H1 (cell line): ENCODE results near the gene LLGL2. TPM values are rescaled to one million over a fixed set of nuclear protein-coding genes. Genes with fewer than 3 reads are reported as not detected.
A peak's percentile ranks its signal among the peaks of the same experiment; 100 is the strongest.

Experiments used
- CTCF ChIA-PET: fragments of 300-600 bp; sonication (Branson Sonifier 250); formaldehyde crosslinking; loops from one replicate; lab custom pipeline; 2021; ENCODE audit not compliant: partially characterized antibody; lab: Charles Lee
- POLR2A ChIA-PET: fragments of 300-600 bp; sonication (Branson Sonifier 250); formaldehyde crosslinking; loops from one replicate; lab custom pipeline; 2021; ENCODE audit warnings: inconsistent platforms; ENCODE audit not compliant: partially characterized antibody; lab: Charles Lee
- DNase-seq, 2 experiments: peaks; one replicate each; pipeline versions ENCODE4 v3.0.0 to v3.0.0-alpha.2; 2010 to 2022; ENCODE audit warnings: low spot score in 2 of 2, low read depth in 1 of 2, mixed read lengths in 1 of 2
- FAIRE-seq: peaks from 2 replicates; lab custom pipeline; 2011; peaks lifted over from hg19 to GRCh38; lab: Jason Lieb, UNC
- H2AFZ ChIP-seq: 2 replicates; pipeline ENCODE4 v1.8.1; 2012; ENCODE audit warnings: low read length, inconsistent platforms
- H2AK5ac ChIP-seq: 2 replicates; pipeline ENCODE4 v1.6.1; 2013; ENCODE audit warnings: low read depth, low read length
- H2BK120ac ChIP-seq: replicated peaks from 2 replicates; pipeline ENCODE3; 2013; ENCODE audit warnings: low read depth, low read length, inconsistent platforms
- H2BK12ac ChIP-seq: 2 replicates; pipeline ENCODE4 v1.6.1; 2013; ENCODE audit warnings: low read depth, low read length
- H2BK15ac ChIP-seq: 2 replicates; pipeline ENCODE4 v1.6.1; 2013; ENCODE audit warnings: low read length
- H2BK20ac ChIP-seq: 2 replicates; pipeline ENCODE4 v1.6.1; 2013; ENCODE audit warnings: low read length
- H2BK5ac ChIP-seq: 2 replicates; pipeline ENCODE4 v1.6.1; 2013; ENCODE audit warnings: low read depth, low read length
- H3K14ac ChIP-seq: 2 replicates; pipeline ENCODE4 v1.6.1; 2013; ENCODE audit warnings: inconsistent platforms; ENCODE audit not compliant: insufficient read length
- H3K18ac ChIP-seq: 2 replicates; pipeline ENCODE4 v1.6.1; 2013; ENCODE audit warnings: low read length; ENCODE audit errors: extremely low read depth
- H3K23ac ChIP-seq: 2 replicates; pipeline ENCODE4 v1.6.1; 2013; ENCODE audit warnings: inconsistent platforms; ENCODE audit not compliant: insufficient read length
- H3K23me2 ChIP-seq: 2 replicates; pipeline ENCODE4 v1.6.1; 2013; ENCODE audit warnings: low read depth, low read length
- H3K27ac ChIP-seq: 2 replicates; pipeline ENCODE4 v1.6.1; 2011; ENCODE audit warnings: low read depth, low read length, inconsistent platforms
- H3K27me3 ChIP-seq, 4 experiments: replicated peaks in 1 of 4; 1 replicate in 1 of 4; 2 replicates in 3 of 4; pipeline versions ENCODE4 v1.6.1 to v1.8.1; 2011 to 2013; ENCODE audit warnings: low read length in 3 of 4, mild to moderate bottlenecking in 3 of 4, inconsistent platforms in 2 of 4, mixed read lengths in 2 of 4, moderate library complexity in 1 of 4; ENCODE audit not compliant: control insufficient read depth in 3 of 4, insufficient read depth in 3 of 4; ENCODE audit errors: extremely low read depth in 1 of 4
- H3K36me3 ChIP-seq, 4 experiments: 2 replicates each; pipeline versions ENCODE4 v1.6.1 to v1.8.1; 2011 to 2013; ENCODE audit warnings: mild to moderate bottlenecking in 4 of 4, low read length in 3 of 4, moderate library complexity in 2 of 4, control low read depth in 1 of 4, inconsistent platforms in 1 of 4; ENCODE audit not compliant: insufficient read depth in 4 of 4, control insufficient read depth in 2 of 4
- H3K4ac ChIP-seq: replicated peaks from 2 replicates; pipeline ENCODE3; 2013; ENCODE audit warnings: low read length, low read depth, mixed read lengths, inconsistent platforms; ENCODE audit not compliant: insufficient read length
- H3K4me1 ChIP-seq, 4 experiments: replicated peaks in 1 of 4; 1 replicate in 1 of 4; 2 replicates in 3 of 4; pipeline versions ENCODE4 v1.6.1 to v1.8.1; 2011 to 2013; ENCODE audit warnings: low read length in 3 of 4, inconsistent platforms in 2 of 4, mixed read lengths in 1 of 4; ENCODE audit not compliant: insufficient read depth in 4 of 4, control insufficient read depth in 3 of 4
- H3K4me2 ChIP-seq, 2 experiments: 2 replicates each; pipeline versions ENCODE4 v1.6.1 to v1.8.1; 2011 to 2013; ENCODE audit warnings: low read depth in 2 of 2, low read length in 2 of 2, control low read depth in 1 of 2, inconsistent platforms in 1 of 2, mild to moderate bottlenecking in 1 of 2; ENCODE audit not compliant: insufficient read depth in 1 of 2
- H3K4me3 ChIP-seq, 4 experiments: fragments of 200-600, 300-600 bp in 1 of 4; sonication (generic), shearing (Covaris generic), sonication (Bioruptor Twin) in 1 of 4; 2 replicates each; pipeline versions ENCODE4 v1.5.1 to v1.8.1; 2011 to 2016; ENCODE audit warnings: low read length in 4 of 4, low read depth in 3 of 4, control low read depth in 2 of 4, inconsistent platforms in 2 of 4, mild to moderate bottlenecking in 2 of 4, mixed read lengths in 1 of 4, moderate library complexity in 1 of 4; ENCODE audit not compliant: insufficient read depth in 2 of 4; ENCODE audit errors: extremely low read depth in 1 of 4
- H3K56ac ChIP-seq: replicated peaks from 2 replicates; pipeline ENCODE3; 2013; ENCODE audit warnings: low read depth, mild to moderate bottlenecking, mixed read lengths, low read length, inconsistent platforms; ENCODE audit not compliant: insufficient read length
- H3K79me1 ChIP-seq: 2 replicates; pipeline ENCODE4 v1.6.1; 2013; ENCODE audit warnings: low read depth, low read length, control low read depth
- H3K79me2 ChIP-seq, 2 experiments: 2 replicates each; pipeline versions ENCODE4 v1.6.1 to v1.8.1; 2012 to 2013; ENCODE audit warnings: low read length in 2 of 2, mild to moderate bottlenecking in 2 of 2, inconsistent platforms in 1 of 2; ENCODE audit not compliant: insufficient read depth in 2 of 2, control insufficient read depth in 1 of 2
- H3K9ac ChIP-seq, 4 experiments: replicated peaks in 1 of 4; 1 replicate in 1 of 4; 2 replicates in 3 of 4; pipeline versions ENCODE4 v1.6.1 to v1.8.1; 2011 to 2013; ENCODE audit warnings: low read depth in 3 of 4, low read length in 3 of 4, control low read depth in 2 of 4, mild to moderate bottlenecking in 2 of 4, moderate library complexity in 2 of 4, inconsistent platforms in 1 of 4; ENCODE audit errors: extremely low read depth in 1 of 4
- H3K9me3 ChIP-seq, 2 experiments: 2 replicates each; pipeline versions ENCODE4 v1.6.1 to v1.8.1; 2012 to 2013; ENCODE audit warnings: mild to moderate bottlenecking in 2 of 2, moderate library complexity in 2 of 2, control low read depth in 1 of 2, inconsistent platforms in 1 of 2, low read depth in 1 of 2, low read length in 1 of 2, mixed read lengths in 1 of 2; ENCODE audit not compliant: insufficient read depth in 2 of 2
- H4K20me1 ChIP-seq, 2 experiments: replicated peaks in 1 of 2; 2 replicates each; pipeline versions ENCODE3 to v1.8.1; 2011 to 2013; ENCODE audit warnings: inconsistent platforms in 2 of 2, low read length in 2 of 2, mild to moderate bottlenecking in 1 of 2; ENCODE audit not compliant: insufficient read depth in 2 of 2, control insufficient read depth in 1 of 2
- H4K5ac ChIP-seq: 2 replicates; pipeline ENCODE4 v1.6.1; 2013; ENCODE audit warnings: low read length, low read depth, mixed read lengths, inconsistent platforms; ENCODE audit not compliant: insufficient read length
- H4K8ac ChIP-seq: 2 replicates; pipeline ENCODE4 v1.8.0; 2013; ENCODE audit warnings: mild to moderate bottlenecking, moderate library complexity, low read length, inconsistent platforms; ENCODE audit not compliant: insufficient read depth; ENCODE audit errors: extremely low read depth
- H4K91ac ChIP-seq: replicated peaks from 2 replicates; pipeline ENCODE3; 2013; ENCODE audit warnings: low read length, mixed read lengths, inconsistent platforms; ENCODE audit not compliant: insufficient read length
- TBP ChIP-seq: IDR thresholded peaks from 2 replicates; pipeline ENCODE4 v1.6.1; 2011; ENCODE audit warnings: low read depth, low read length, improper control_type of control experiment
- WGBS, 2 experiments: shearing (Covaris generic) in 1 of 2; methylation state at CpG; one replicate each; pipeline versions ENCODE4 v1.1.6 to v1.1.7; 2013 to 2015; ENCODE audit warnings: low lambda C conversion rate in 2 of 2, mixed read lengths in 2 of 2, inconsistent platforms in 1 of 2, low coverage in 1 of 2, missing lambda C conversion rate in 1 of 2; ENCODE audit not compliant: insufficient replicate concordance in 2 of 2, insufficient coverage in 1 of 2, insufficient read length in 1 of 2; ENCODE audit errors: extremely low coverage in 1 of 2, missing lambda C conversion rate in 1 of 2; 5-methylcytosine and 5-hydroxymethylcytosine counted together
- microRNA-seq, 2 experiments: library from miRNA; unstranded; fragments of <30 nt; microRNA quantifications; one replicate each; pipeline versions ENCODE4 to v1.2.0, GENCODE V29; 2016 to 2020; ENCODE audit warnings: borderline microRNAs expressed in 2 of 2, borderline number of aligned reads in 2 of 2, borderline replicate concordance in 1 of 2
- polyA plus RNA-seq, 7 experiments: library from polyadenylated mRNA; depleted of rRNA in 3 of 7; stranded (reverse) in 5 of 7; unstranded in 2 of 7; fragments of >200 nt in 5 of 7; fragments of 200-250 nt in 2 of 7; gene quantifications; 1 replicate in 5 of 7; 2 replicates in 1 of 7; 4 replicates in 1 of 7; pipeline versions ENCODE4 v1.2.1 to v1.2.3, GENCODE V29; 2011 to 2013; ENCODE audit warnings: missing spikeins in 2 of 7, mixed read lengths in 2 of 7
- total RNA-seq: library from RNA; stranded (reverse); fragmentation: NEBNext Ultra II Directional; extraction: Animal tissue kit (Norgen Biotek cat#: 25700); gene quantifications from 2 replicates; pipeline ENCODE4 v1.2.1, GENCODE V29; 2021

Gene LLGL2
- total and polyA plus RNA-seq, 2 of the 8 experiments (the other 6 are each of a cell fraction or from before 2014, with no cell fraction given), result 64.5 to 77.1 TPM

GRCh38 chr17:75624021-75624420, 98.5 kb downstream of the LLGL2 start:
- no peak overlapping the region for H2BK12ac ChIP-seq
- no peak overlapping the region for H2BK5ac ChIP-seq
- no peak overlapping the region for H2BK120ac ChIP-seq
- 88% methylated on average over 8 of the region's 12 CpGs; no CpG with 5 or more reads in 1 of the 2 experiments for WGBS, 2 experiments
- H4K5ac ChIP-seq, result no peak overlapping the region
- DNase-seq (no peak), FAIRE-seq (no peak)
- TF ChIP-seq TBP, result no peak
- CTCF ChIA-PET, result interaction anchor here (0.8 to 59.2 kb wide), 8 partner anchors 5 to 194 kb away, joined by 3 to 2200 read pairs (median 9); partner anchors contain the start of genes RECQL5, SAP30BP and SMIM5
- no peak overlapping the region for H3K4ac ChIP-seq
- no peaks in the 10 kb centered on the region for H3K36me3 ChIP-seq
- H3K14ac ChIP-seq, result no peak overlapping the region
- H4K8ac ChIP-seq, result peak overlapping the region; percentile 57; the same call in 1 of the 2 replicates
- H2BK20ac ChIP-seq, result no peak overlapping the region
- no peaks in the 10 kb centered on the region for H3K79me2 ChIP-seq
- H3K4me3 ChIP-seq, result no peak overlapping the region
- no peak overlapping the region for H3K4me2 ChIP-seq
- H2BK15ac ChIP-seq, result no peak overlapping the region
- H3K23ac ChIP-seq, result no peak overlapping the region
- H3K4me1 ChIP-seq, result peaks cover 0 to 4% (median 1%) of the 10 kb centered on the region in 4 experiments; a peak in 4 of 7 replicates
- POLR2A ChIA-PET, result interaction anchor here (0.8 to 2.7 kb wide), 8 partner anchors 9 to 156 kb away, joined by 3 to 9 read pairs (median 4); partner anchors contain the start of gene SMIM5
- H4K20me1 ChIP-seq, result peaks cover 0 to 1% of the 10 kb centered on the region in 2 experiments
- H3K9me3 ChIP-seq, result no peaks in the 10 kb centered on the region
- H3K56ac ChIP-seq, result no peak overlapping the region
- H3K27ac ChIP-seq, result no peak overlapping the region
- no peaks in the 10 kb centered on the region for H3K79me1 ChIP-seq
- H3K27me3 ChIP-seq, result no peaks in the 10 kb centered on the region; a peak in 2 of 7 replicates
- no peak overlapping the region for H2AFZ ChIP-seq
- H2AK5ac ChIP-seq, result no peak overlapping the region
- no peak overlapping the region for H3K9ac ChIP-seq
- no peak overlapping the region for H3K18ac ChIP-seq
- H4K91ac ChIP-seq, result no peak overlapping the region
- H3K23me2 ChIP-seq, result no peaks in the 10 kb centered on the region

Small RNAs within 50 kb of the gene (microRNA-seq; reads per million reads assigned to microRNA genes)
- gene MIR6785, result 0 to 0.41 reads per million in 2 experiments

Other genes starting within 250 kb of the LLGL2 start
- 28.6 and 33.3 TPM in 2 replicates for gene SLC25A19, start 236.3 kb upstream of the LLGL2 start, total RNA-seq
- 32.6 and 34.2 TPM in 2 replicates for gene SLC25A19, start 236.3 kb upstream of the LLGL2 start, polyA plus RNA-seq (2011; rRNA removed)
- 101 and 102 TPM in 2 replicates for gene GRB2, start 120.0 kb upstream of the LLGL2 start, total RNA-seq
- 44.2 and 51.8 TPM in 2 replicates for gene GRB2, start 120.0 kb upstream of the LLGL2 start, polyA plus RNA-seq (2011; rRNA removed)
- 54.8 and 64.3 TPM in 2 replicates for gene TMEM94, start 69.1 kb upstream of the LLGL2 start, total RNA-seq
- gene TMEM94, start 69.1 kb upstream of the LLGL2 start, polyA plus RNA-seq (2011; rRNA removed), result 69.9 and 147 TPM in 2 replicates
- gene CASKIN2, start 10.2 kb upstream of the LLGL2 start, total RNA-seq, result 28.9 and 32.3 TPM in 2 replicates
- gene CASKIN2, start 10.2 kb upstream of the LLGL2 start, polyA plus RNA-seq (2011; rRNA removed), result 6.7 and 10.6 TPM in 2 replicates
- 43.6 and 44.8 TPM in 2 replicates for gene TSEN54, start 9.2 kb upstream of the LLGL2 start, total RNA-seq
- gene TSEN54, start 9.2 kb upstream of the LLGL2 start, polyA plus RNA-seq (2011; rRNA removed), result 60.3 and 68.1 TPM in 2 replicates
- gene MYO15B, start 62.1 kb downstream of the LLGL2 start, total RNA-seq, result 11.2 and 13.8 TPM in 2 replicates
- gene MYO15B, start 62.1 kb downstream of the LLGL2 start, polyA plus RNA-seq (2011; rRNA removed), result 7.1 and 15.1 TPM in 2 replicates
- gene SMIM5, start 107.7 kb downstream of the LLGL2 start, total RNA-seq, result not detected in 2 replicates
- gene SMIM5, start 107.7 kb downstream of the LLGL2 start, polyA plus RNA-seq (2011; rRNA removed), result not detected in 2 replicates
- 40.7 and 41.1 TPM in 2 replicates for gene RECQL5, start 141.5 kb downstream of the LLGL2 start, total RNA-seq
- 15.1 and 34.9 TPM in 2 replicates for gene RECQL5, start 141.5 kb downstream of the LLGL2 start, polyA plus RNA-seq (2011; rRNA removed)
- 79.9 and 81.5 TPM in 2 replicates for gene SAP30BP, start 141.6 kb downstream of the LLGL2 start, total RNA-seq
- 63.3 and 82.1 TPM in 2 replicates for gene SAP30BP, start 141.6 kb downstream of the LLGL2 start, polyA plus RNA-seq (2011; rRNA removed)
- 5.4 and 5.6 TPM in 2 replicates for gene ITGB4, start 195.8 kb downstream of the LLGL2 start, total RNA-seq
- 5.2 and 8.4 TPM in 2 replicates for gene ITGB4, start 195.8 kb downstream of the LLGL2 start, polyA plus RNA-seq (2011; rRNA removed)
- gene GALK1, start 239.5 kb downstream of the LLGL2 start, total RNA-seq, result 31.0 and 34.1 TPM in 2 replicates
- gene GALK1, start 239.5 kb downstream of the LLGL2 start, polyA plus RNA-seq (2011; rRNA removed), result 47.9 and 65.5 TPM in 2 replicates